ENCODE results near the gene AGAP1. TPM values are rescaled to one million over a fixed set of nuclear protein-coding genes. Genes with fewer than 3 reads are reported as not detected.

Gene AGAP1
- total RNA-seq, 1 experiment from 2014 or later = 25.8 TPM

GRCh38 chr2:235699576-235699975 is 205.7 kb downstream of the AGAP1 start:
- H4K20me1 ChIP-seq (ENCODE audit: control insufficient read depth, insufficient read depth, insufficient read length) = no peaks in the 10 kb centered on the region
- H3K56ac ChIP-seq (ENCODE audit: insufficient read length, low read depth, low read length) = no peak overlapping the region
- Mint-ChIP-seq H3K4me3 (no peak overlapping the region), H3K27ac (peak overlapping the region in 2 of 3 experiments; percentile 9 to 73; a peak in 2 of 7 replicates), H3K9me3 (peaks cover 8 to 14% of the 10 kb centered on the region in 2 experiments), H3K4me1 (peaks cover 33 to 56% of the 10 kb centered on the region in 2 experiments), H3K36me3 (ENCODE audit: insufficient read depth in 1 of 3, low read depth in 3 of 3) (peaks cover 6 to 19% (median 14%) of the 10 kb centered on the region in 3 experiments; a peak in 6 of 7 replicates), H3K27me3 (ENCODE audit: low read depth) (peaks cover 2% of the 10 kb centered on the region; the same call in 1 of the 2 replicates)
- H3K18ac ChIP-seq (ENCODE audit: insufficient read length, low read depth, low read length) = no peak overlapping the region
- H3K4me2 ChIP-seq (ENCODE audit: insufficient read depth, insufficient read length, low read length) = no peak overlapping the region
- H3K79me1 ChIP-seq (ENCODE audit: insufficient read depth, low read depth, low read length, poor library complexity, severe bottlenecking) = peaks cover 10% of the 10 kb centered on the region
- no peak for TF ChIP-seq CTCF (conservative IDR thresholded peaks at IDR 0.05)
- H3K9ac ChIP-seq (ENCODE audit: extremely low read depth, insufficient read length, low read length) = no peak overlapping the region
- H3K23me2 ChIP-seq (ENCODE audit: insufficient read length, low read depth, low read length, poor library complexity, severe bottlenecking) = no peaks in the 10 kb centered on the region
- H4K5ac ChIP-seq (ENCODE audit: insufficient read length, low read depth, low read length) = no peak overlapping the region
- no peak overlapping the region for H2BK12ac ChIP-seq (ENCODE audit: insufficient read length, low read depth, low read length)
- H3K4me1 ChIP-seq (ENCODE audit: insufficient read depth, low read length) = peaks cover 14% of the 10 kb centered on the region; the same call in 1 of the 2 replicates
- no peaks in the 10 kb centered on the region for H3K9me3 ChIP-seq (ENCODE audit: control insufficient read depth, low read depth, low read length)
- no CpG with 5 or more reads among the region's 5 CpGs for WGBS (ENCODE audit: extremely low coverage, insufficient read length, low lambda C conversion rate)
- H3K27ac ChIP-seq (ENCODE audit: insufficient read length, low read depth, low read length) = no peak overlapping the region
- H2BK15ac ChIP-seq (ENCODE audit: low read depth, low read length) = no peak overlapping the region
- H3K14ac ChIP-seq (ENCODE audit: insufficient read depth, low read length) = no peak overlapping the region
- no peak overlapping the region for H3K4ac ChIP-seq (ENCODE audit: low read depth, low read length)
- no peaks in the 10 kb centered on the region for H3K27me3 ChIP-seq (ENCODE audit: insufficient read depth, low read length)
- H2BK5ac ChIP-seq (ENCODE audit: insufficient read length, low read length) = no peak overlapping the region
- H4K8ac ChIP-seq (replicated peaks; ENCODE audit: insufficient read length, low read depth, low read length) = no peak overlapping the region
- no peak overlapping the region for H2AFZ ChIP-seq (ENCODE audit: low read length)
- H3K23ac ChIP-seq (ENCODE audit: insufficient read length, low read depth, low read length) = no peak overlapping the region
- H2BK120ac ChIP-seq (ENCODE audit: low read depth, low read length, poor library complexity, severe bottlenecking) = no peak overlapping the region
- H3K79me2 ChIP-seq (ENCODE audit: insufficient read depth, low read length) = peaks cover 7% of the 10 kb centered on the region; the same call in 1 of the 2 replicates
- no peak for DNase-seq
- no peak overlapping the region for H2AK5ac ChIP-seq (ENCODE audit: insufficient read length, low read length)
- no peak overlapping the region for H2BK20ac ChIP-seq (ENCODE audit: low read depth, low read length, poor library complexity, severe bottlenecking)
- H4K91ac ChIP-seq (ENCODE audit: insufficient read length, low read depth, low read length) = no peak overlapping the region
- no peak overlapping the region for H3T11ph ChIP-seq (ENCODE audit: low read length)

Measured in H9 (cell line).